SU-DHL-6 (cell line): ENCODE data around the gene GATD1.

Source experiments
- CTCF ChIP-seq: fragments of 200-600 bp; sonication (generic); IDR thresholded peaks from one replicate; pipeline ENCODE4 v1.5.1; 2017; ENCODE audit warnings: antibody characterized with exemption, mild to moderate bottlenecking, low read length, moderate library complexity; ENCODE audit not compliant: insufficient read depth, poor library complexity, severe bottlenecking
- EZH2phosphoT487 ChIP-seq: fragments of 200-600 bp; sonication (generic), shearing (Covaris generic); conservative IDR thresholded peaks from 2 replicates; pipeline ENCODE4 v1.6.1; 2018; ENCODE audit warnings: mild to moderate bottlenecking, antibody characterized with exemption, low read length, moderate library complexity, mixed read lengths

DNA sequence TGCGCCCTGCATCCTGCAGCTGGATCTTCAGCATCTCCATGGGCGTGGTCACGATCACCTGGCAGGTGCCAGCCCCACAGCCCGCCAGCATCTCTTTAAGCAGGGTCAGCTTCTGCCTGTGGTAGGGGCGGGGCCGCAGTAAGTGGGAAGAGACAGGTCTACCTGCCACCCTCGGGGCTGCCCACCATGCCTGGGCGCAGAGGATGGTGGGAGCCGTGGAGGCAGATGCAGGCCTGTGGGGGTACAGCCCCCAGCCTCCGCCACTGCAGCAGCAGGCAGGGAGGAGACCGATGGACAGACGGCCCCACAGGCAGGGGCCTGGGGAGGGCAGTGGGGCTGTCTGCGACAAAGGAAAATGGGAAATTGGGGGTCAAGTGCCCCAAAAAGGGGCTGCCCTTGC lies 15.6 kb upstream of the GATD1 start:
- TF ChIP-seq CTCF, result no peak
- no peak for TF ChIP-seq EZH2phosphoT487
